ENCODE results near the gene PRRX2.
"Not testable (repeated sequence)": the region's sequence is repeated elsewhere in the genome, so short reads cannot be mapped to it uniquely, and the experiment has no call there.

PRRX2 gene

GRCh38 chr9:129756191-129756590 is 90.7 kb downstream of the PRRX2 start:
- no peak for DNase-seq (ENCODE audit: low read depth in 2 of 3, low spot score in 2 of 3)

- DNase-seq (ENCODE audit: low read depth in 2 of 3, low spot score in 2 of 3), result no peak
Observed at GRCh38 chr9:129757045-129757444, 91.6 kb downstream of the PRRX2 start.

GRCh38 chr9:129759319-129759718 is 93.9 kb downstream of the PRRX2 start:
- no peak for DNase-seq (ENCODE audit: low read depth in 2 of 3, low spot score in 2 of 3)

GRCh38 chr9:129759804-129760502 is 94.5 kb downstream of the PRRX2 start:
- DNase-seq (ENCODE audit: low read depth in 2 of 3, low spot score in 2 of 3), result no peak

- DNase-seq (ENCODE audit: low read depth in 2 of 3, low spot score in 2 of 3), result not testable (repeated sequence)
Observed at GRCh38 chr9:129760784-129761183, 95.3 kb downstream of the PRRX2 start.

GRCh38 chr9:129761293-129761900 is 96.0 kb downstream of the PRRX2 start:
- no peak for DNase-seq (ENCODE audit: low read depth in 2 of 3, low spot score in 2 of 3)

GRCh38 chr9:129761901-129762369 is 96.5 kb downstream of the PRRX2 start:
- no peak for DNase-seq (ENCODE audit: low read depth in 2 of 3, low spot score in 2 of 3)

- not testable (repeated sequence) for DNase-seq (ENCODE audit: low read depth in 2 of 3, low spot score in 2 of 3)
Observed at GRCh38 chr9:129762370-129762984, 97.0 kb downstream of the PRRX2 start.

GRCh38 chr9:129762985-129763926 is 97.8 kb downstream of the PRRX2 start:
- no peak for DNase-seq (ENCODE audit: low read depth in 2 of 3, low spot score in 2 of 3)

- no peak for DNase-seq (ENCODE audit: low read depth in 2 of 3, low spot score in 2 of 3)
Observed at GRCh38 chr9:129765764-129766317, 100.4 kb downstream of the PRRX2 start.

GRCh38 chr9:129768486-129768885 is 103.0 kb downstream of the PRRX2 start:
- no peak for DNase-seq (ENCODE audit: low read depth in 2 of 3, low spot score in 2 of 3)

GRCh38 chr9:129769669-129770068 is 104.2 kb downstream of the PRRX2 start:
- DNase-seq (ENCODE audit: low read depth in 2 of 3, low spot score in 2 of 3), result no peak

- DNase-seq (ENCODE audit: low read depth in 2 of 3, low spot score in 2 of 3), result no peak
Observed at GRCh38 chr9:129770741-129771140, 105.3 kb downstream of the PRRX2 start.
